HFF-Myc (cell line): ENCODE measurements around the gene SYNE1.

Source experiments
- DNase-seq: peaks from one replicate; pipeline ENCODE4 v3.0.0-alpha.2; 2011; ENCODE audit warnings: low read depth; ENCODE audit errors: extremely low read depth
- H3K4me3 ChIP-seq: replicated peaks from 2 replicates; pipeline ENCODE4 v1.5.1; 2011; ENCODE audit warnings: low read depth, mild to moderate bottlenecking, control low read depth, low read length
- TF ChIP-seq, protein P1 (sequence below): IDR thresholded peaks from 2 replicates; pipeline ENCODE4 v1.5.1; 2012; ENCODE audit warnings: mild to moderate bottlenecking, low read depth, low read length, control low read depth; ENCODE audit errors: missing control alignments

The SYNE1 gene

DNA sequence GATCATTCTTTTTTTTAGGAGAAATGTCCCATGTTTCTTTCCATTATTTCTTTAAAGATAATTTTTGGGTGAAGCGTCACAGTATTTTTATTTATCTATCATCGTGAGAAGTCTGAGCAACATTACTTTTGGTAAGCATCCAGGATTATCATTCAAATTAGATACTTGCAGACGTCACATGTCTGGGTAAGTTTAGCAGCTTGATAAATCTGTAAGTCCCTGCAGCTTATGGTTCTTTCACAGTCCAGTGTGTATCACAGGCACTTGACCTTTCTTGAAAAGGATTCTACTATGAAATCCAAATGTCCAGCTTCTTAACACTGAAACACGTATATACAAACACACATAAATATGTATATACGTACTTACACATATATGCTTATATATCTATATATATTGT lies 470.3 kb downstream of the SYNE1 start:
- TF ChIP-seq, protein P1, sequence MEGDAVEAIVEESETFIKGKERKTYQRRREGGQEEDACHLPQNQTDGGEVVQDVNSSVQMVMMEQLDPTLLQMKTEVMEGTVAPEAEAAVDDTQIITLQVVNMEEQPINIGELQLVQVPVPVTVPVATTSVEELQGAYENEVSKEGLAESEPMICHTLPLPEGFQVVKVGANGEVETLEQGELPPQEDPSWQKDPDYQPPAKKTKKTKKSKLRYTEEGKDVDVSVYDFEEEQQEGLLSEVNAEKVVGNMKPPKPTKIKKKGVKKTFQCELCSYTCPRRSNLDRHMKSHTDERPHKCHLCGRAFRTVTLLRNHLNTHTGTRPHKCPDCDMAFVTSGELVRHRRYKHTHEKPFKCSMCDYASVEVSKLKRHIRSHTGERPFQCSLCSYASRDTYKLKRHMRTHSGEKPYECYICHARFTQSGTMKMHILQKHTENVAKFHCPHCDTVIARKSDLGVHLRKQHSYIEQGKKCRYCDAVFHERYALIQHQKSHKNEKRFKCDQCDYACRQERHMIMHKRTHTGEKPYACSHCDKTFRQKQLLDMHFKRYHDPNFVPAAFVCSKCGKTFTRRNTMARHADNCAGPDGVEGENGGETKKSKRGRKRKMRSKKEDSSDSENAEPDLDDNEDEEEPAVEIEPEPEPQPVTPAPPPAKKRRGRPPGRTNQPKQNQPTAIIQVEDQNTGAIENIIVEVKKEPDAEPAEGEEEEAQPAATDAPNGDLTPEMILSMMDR: no peak
- no peak overlapping the region for H3K4me3 ChIP-seq
- DNase-seq: no peak

DNA sequence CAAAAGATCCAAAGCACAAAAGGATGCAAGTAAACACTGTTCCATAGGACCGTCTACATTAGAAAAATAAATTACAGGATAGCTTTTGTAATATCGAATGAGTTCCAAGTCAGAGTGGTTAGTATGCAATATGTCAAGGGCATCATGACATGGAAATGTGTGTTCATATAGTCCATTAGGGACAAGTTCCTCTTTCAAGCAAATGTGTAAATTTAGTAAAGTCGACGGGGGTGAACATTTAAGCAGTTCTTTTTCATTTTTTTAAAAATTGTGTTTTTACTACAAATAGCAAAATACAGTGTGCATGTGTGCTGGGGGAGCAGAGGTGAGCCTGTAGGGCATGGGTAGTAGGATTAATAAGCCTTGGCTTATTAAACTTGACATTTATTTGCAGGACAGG lies 470.7 kb downstream of the SYNE1 start:
- TF ChIP-seq, protein P1: no peak
- no peak for DNase-seq
- H3K4me3 ChIP-seq: no peak overlapping the region

- no peak for DNase-seq
- no peak overlapping the region for H3K4me3 ChIP-seq
- TF ChIP-seq, protein P1: no peak
These were observed 472.2 kb downstream of the SYNE1 start for GRCh38 chr6:152164957-152165356.

GRCh38 chr6:152161501-152161900 lies 475.7 kb downstream of the SYNE1 start:
- H3K4me3 ChIP-seq: no peak overlapping the region
- TF ChIP-seq, protein P1: no peak
- DNase-seq: no peak

- no peak overlapping the region for H3K4me3 ChIP-seq
- TF ChIP-seq, protein P1: no peak
- DNase-seq: no peak
These were observed 476.8 kb downstream of the SYNE1 start for GRCh38 chr6:152160346-152160745.

DNA sequence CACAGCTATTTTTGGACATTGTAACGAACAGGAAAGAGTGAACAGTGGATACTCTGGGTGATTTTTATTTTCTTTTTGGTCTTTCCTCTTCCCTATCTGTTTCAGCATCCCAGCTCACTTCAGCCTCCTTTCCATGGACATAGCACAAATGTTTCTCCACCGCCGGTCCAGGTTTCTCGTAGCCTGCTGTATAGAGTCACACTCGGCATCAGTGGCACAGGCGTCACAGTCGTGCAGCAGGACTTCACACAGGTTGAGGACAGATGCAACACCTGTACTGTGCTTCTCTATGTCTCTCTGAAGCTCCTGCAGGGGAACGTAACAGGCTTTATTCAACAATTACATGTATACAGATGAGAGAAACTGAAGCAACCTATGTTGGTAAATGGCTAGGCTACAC lies 481.4 kb downstream of the SYNE1 start:
- H3K4me3 ChIP-seq: no peak overlapping the region
- TF ChIP-seq, protein P1: no peak
- no peak for DNase-seq
